Hair follicular keratinocyte (primary cell): Measurements from ENCODE around the gene PRAMEF25. TPM values are rescaled to one million over a fixed set of nuclear protein-coding genes. Genes with fewer than 3 reads are reported as not detected.

Experiments used
- total RNA-seq: library from RNA; depleted of rRNA; stranded (reverse); fragments of >200 nt; gene quantifications from 2 replicates; pipeline ENCODE4 v1.2.3, GENCODE V29; 2015

Gene PRAMEF25
- not detected in 2 replicates for total RNA-seq

DNA sequence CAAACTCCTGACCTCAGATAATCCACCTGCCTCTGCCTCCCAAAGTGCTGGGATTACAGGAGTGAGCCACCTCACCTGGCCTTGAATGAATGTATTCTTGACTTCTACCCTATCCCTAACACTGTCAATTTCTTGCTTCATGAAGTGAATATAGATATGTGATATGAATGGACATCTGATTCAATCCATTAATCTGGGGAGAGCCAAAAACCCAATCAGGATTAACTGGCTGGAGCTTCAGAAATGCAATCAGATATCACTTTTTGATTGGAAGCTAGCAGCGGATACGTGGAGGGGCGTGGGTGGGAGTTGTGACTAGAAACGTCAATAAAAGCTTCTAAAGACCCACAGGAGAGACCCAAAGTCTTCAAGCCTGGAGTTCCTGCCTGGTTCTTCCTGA, at the start of gene PRAMEF25:
Gene PRAMEF25, plus strand, starts transcription at position 301 of the 400 bp plus-strand sequence. CDS start 2,920 bp downstream, outside the sequence.

DNA sequence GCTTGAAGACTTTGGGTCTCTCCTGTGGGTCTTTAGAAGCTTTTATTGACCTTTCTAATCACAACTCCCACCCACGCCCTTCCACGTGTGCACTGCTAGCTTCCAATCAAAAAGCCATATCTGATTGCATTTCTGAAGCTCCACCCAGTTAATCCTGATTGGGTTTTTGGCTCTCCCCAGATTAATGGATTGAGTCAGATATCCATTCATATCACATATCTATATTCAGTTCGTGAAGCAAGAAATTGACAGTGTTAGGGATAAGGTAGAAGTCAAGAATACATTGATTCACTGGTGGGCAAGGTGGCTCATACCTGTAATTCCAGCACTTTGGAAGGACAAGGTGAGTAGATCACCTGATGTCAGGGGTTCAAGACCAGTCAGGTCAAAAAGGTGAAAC, 14.1 kb upstream of the PRAMEF25 start, which contains the start of gene PRAMEF27:
Gene PRAMEF27, minus strand, starts transcription at position 101 of the 400 bp plus-strand sequence. CDS start 2,916 bp downstream, outside the sequence.

DNA sequence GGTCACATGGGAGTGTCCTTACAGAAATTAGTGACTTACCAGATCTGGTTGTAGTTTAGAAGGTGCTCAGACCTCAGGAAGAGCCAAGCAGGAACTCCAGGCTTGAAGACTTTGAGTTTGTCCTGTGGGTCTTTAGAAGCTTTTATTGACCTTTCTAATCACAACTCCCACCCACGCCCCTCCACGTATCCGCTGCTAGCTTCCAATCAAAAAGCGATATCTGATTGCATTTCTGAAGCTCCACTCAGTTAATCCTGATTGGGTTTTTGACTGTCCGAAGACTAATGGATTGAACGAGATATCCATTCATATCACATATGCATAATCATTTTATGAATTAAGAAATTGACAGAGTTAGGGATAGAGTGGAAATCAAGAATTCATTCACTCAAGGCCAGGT, 46.2 kb downstream of the PRAMEF25 start, which contains the start of gene HNRNPCL2:
Gene HNRNPCL2, minus strand, starts transcription at position 101 of the 400 bp plus-strand sequence. CDS start 454 bp downstream, outside the sequence.

Other genes starting within 250 kb of the PRAMEF25 start
- gene PRAMEF11, start 239.4 kb upstream of the PRAMEF25 start, total RNA-seq, result not detected in 2 replicates
- not detected in 2 replicates for gene HNRNPCL1, start 222.1 kb upstream of the PRAMEF25 start, total RNA-seq
- gene PRAMEF2, start 213.7 kb upstream of the PRAMEF25 start, total RNA-seq, result not detected in 2 replicates
- gene PRAMEF4, start 184.6 kb upstream of the PRAMEF25 start, total RNA-seq, result not detected in 2 replicates
- gene PRAMEF10, start 172.5 kb upstream of the PRAMEF25 start, total RNA-seq, result not detected in 2 replicates
- gene PRAMEF7, start 154.2 kb upstream of the PRAMEF25 start, total RNA-seq, result not detected in 2 replicates
- not detected in 2 replicates for gene PRAMEF6, start 123.2 kb upstream of the PRAMEF25 start, total RNA-seq
- not detected in 2 replicates for gene PRAMEF27, start 14.2 kb upstream of the PRAMEF25 start, total RNA-seq
- gene HNRNPCL3, start 10.0 kb upstream of the PRAMEF25 start, total RNA-seq, result not detected in 2 replicates
- gene HNRNPCL2, start 46.1 kb downstream of the PRAMEF25 start, total RNA-seq, result not detected in 2 replicates
- gene PRAMEF26, start 85.2 kb downstream of the PRAMEF25 start, total RNA-seq, result not detected in 2 replicates
- gene HNRNPCL4, start 94.9 kb downstream of the PRAMEF25 start, total RNA-seq, result not detected in 2 replicates
- not detected in 2 replicates for gene PRAMEF9, start 101.1 kb downstream of the PRAMEF25 start, total RNA-seq
- gene PRAMEF13, start 130.6 kb downstream of the PRAMEF25 start, total RNA-seq, result not detected in 2 replicates
- gene PRAMEF18, start 155.4 kb downstream of the PRAMEF25 start, total RNA-seq, result not detected in 2 replicates
- gene PRAMEF5, start 183.4 kb downstream of the PRAMEF25 start, total RNA-seq, result not detected in 2 replicates
- not detected in 2 replicates for gene PRAMEF8, start 214.4 kb downstream of the PRAMEF25 start, total RNA-seq
- gene PRAMEF33, start 232.8 kb downstream of the PRAMEF25 start, total RNA-seq, result not detected in 2 replicates
- not detected in 2 replicates for gene PRAMEF15, start 244.8 kb downstream of the PRAMEF25 start, total RNA-seq